Measurements from ENCODE around the gene TOGARAM2. TPM values are rescaled to one million over a fixed set of nuclear protein-coding genes. Genes with fewer than 3 reads are reported as not detected.

TOGARAM2 gene
- total and polyA plus RNA-seq, 10 of the 15 experiments (the other 5 are each of a cell fraction or from before 2014, with no cell fraction given) = 0.01 to 0.06 (median 0.03) TPM; not detected in 7

DNA sequence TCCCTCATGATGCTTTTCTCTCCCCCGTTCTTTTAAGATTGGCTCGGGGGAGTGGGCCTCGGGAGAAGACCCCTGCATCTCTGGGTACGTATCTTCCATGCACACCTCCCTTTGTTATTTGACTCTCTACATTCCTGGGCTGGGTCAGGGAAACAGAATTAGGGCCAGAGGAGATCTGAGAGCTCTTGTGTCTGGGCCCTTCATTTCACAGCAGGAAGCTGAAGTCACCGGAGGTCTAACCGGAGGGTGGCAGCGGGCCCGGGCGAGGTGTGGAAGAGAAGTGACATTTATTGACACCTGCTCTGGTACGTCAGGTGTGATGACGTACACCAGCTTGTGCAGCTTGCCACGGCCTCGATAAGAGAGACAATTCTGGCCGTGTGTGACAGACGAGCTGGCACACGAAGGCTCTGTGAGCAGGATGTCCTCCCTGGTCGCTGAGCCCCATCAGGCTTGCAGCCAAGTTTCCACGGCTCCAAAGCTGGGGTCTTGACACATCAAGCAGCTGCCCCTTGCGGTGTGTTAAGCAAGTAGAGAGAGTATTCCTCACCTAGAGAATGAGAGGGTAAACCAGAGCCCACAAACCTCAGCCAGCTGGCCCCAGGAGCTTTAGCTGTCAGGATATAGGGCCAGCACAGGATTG is 30.4 kb downstream of the TOGARAM2 start:
- POLR2A ChIA-PET = interaction anchor here (1.0 kb wide), 1 partner anchor 11 kb away, joined by 3 read pairs; no protein-coding TSS in a partner anchor
- SMC1A ChIA-PET (ENCODE audit: uncharacterized antibody, unreplicated experiment) = interaction anchor here (1.1 kb wide), 1 partner anchor 118 kb away, joined by 3 read pairs; no protein-coding TSS in a partner anchor
- H3K4me1 ChIP-seq (ENCODE audit: control insufficient read depth, insufficient read depth, low read length) = peaks cover 14% of the 10 kb centered on the region
- H3K27me3 ChIP-seq (replicated peaks in 1 of 2; ENCODE audit: control insufficient read depth in 2 of 2, insufficient read depth in 2 of 2, low read length in 1 of 2) = no peaks in the 10 kb centered on the region
- in situ Hi-C loops (cut with MboI) = no loop called here
- H3K4me2 ChIP-seq (ENCODE audit: control insufficient read depth, insufficient read depth) = no peak overlapping the region
- 29% methylated on average over 19 of the region's 19 CpGs for WGBS (ENCODE audit: insufficient coverage, insufficient replicate concordance, low lambda C conversion rate, missing lambda C conversion rate)
- TF ChIP-seq CHD1 (IDR thresholded peaks at IDR 0.05; ENCODE audit: low read depth, low read length) (no peak), PAX8 (IDR thresholded peaks at IDR 0.05) (no peak), RAD51 (IDR thresholded peaks at IDR 0.05) (no peak), CBX3 (IDR thresholded peaks at IDR 0.05; ENCODE audit: borderline replicate concordance, low read depth) (no peak), JUND (IDR thresholded peaks at IDR 0.05; ENCODE audit: low read depth, low read length) (no peak), MYC (IDR thresholded peaks at IDR 0.05; ENCODE audit: insufficient read depth, insufficient read length, insufficient replicate concordance, low read length, severe bottlenecking) (no peak), FOXK2 (IDR thresholded peaks at IDR 0.05) (no peak)
- H3K79me2 ChIP-seq (ENCODE audit: control insufficient read depth, insufficient read depth, low read length) = no peaks in the 10 kb centered on the region
- CTCF ChIA-PET = interaction anchor here (1.9 kb wide), 1 partner anchor 9 kb away, joined by 6 read pairs; no protein-coding TSS in a partner anchor
- H3K36me3 ChIP-seq (ENCODE audit: control insufficient read depth in 2 of 2, insufficient read depth in 2 of 2, low read length in 1 of 2) = no peaks in the 10 kb centered on the region
- BruUV-seq (replicated peaks) = no TSS peak
- FAIRE-seq (peak; percentile 49), DNase-seq (ENCODE audit: low read depth, low spot score) (no peak), ATAC-seq (no peak; the same call in 2 of the 3 replicates)
- H2AFZ ChIP-seq (ENCODE audit: control insufficient read depth, low read depth, low read length) = peak overlapping the region; percentile 1
- no peak overlapping the region for H3K9ac ChIP-seq (ENCODE audit: control insufficient read depth, insufficient read depth, low read length)
- intact Hi-C loops (cut with micrococcal nuclease; ENCODE audit: unreplicated experiment) = no loop called here
- H3K4me3 ChIP-seq = no peak overlapping the region
- H4K20me1 ChIP-seq (ENCODE audit: control insufficient read depth, insufficient read depth) = no peaks in the 10 kb centered on the region
- RAD21 ChIA-PET (ENCODE audit: unreplicated experiment) = interaction anchor here (0.6 kb wide), 1 partner anchor 36 kb away, joined by 3 read pairs; no protein-coding TSS in a partner anchor
- no peak overlapping the region for H3K27ac ChIP-seq (ENCODE audit: control insufficient read depth, insufficient read depth)
- no peaks in the 10 kb centered on the region for H3K9me3 ChIP-seq (replicated peaks; ENCODE audit: control insufficient read depth, insufficient read depth, low read length)
